Aorta (tissue), 5 donors: Measurements from ENCODE around the gene SPIRE1. TPM values are rescaled to one million over a fixed set of nuclear protein-coding genes. Genes with fewer than 3 reads are reported as not detected.

Experiments used
- ATAC-seq: fragments of 200-7000 bp; cut with Tn5 transposase; one replicate; pipeline ENCODE4 v1.9.1; 2022; ENCODE audit warnings: moderate library complexity; ENCODE audit not compliant: low FRiP score
- DNase-seq, 2 donors: peaks; one replicate each; pipeline ENCODE4 v3.0.0-alpha.2; 2020
- H3K27ac ChIP-seq, 2 donors: one replicate each; pipeline ENCODE4 v1.5.1; 2013; ENCODE audit warnings: low read length in 2 of 2, mild to moderate bottlenecking in 2 of 2, moderate library complexity in 2 of 2, control low read depth in 1 of 2, inconsistent platforms in 1 of 2, low read depth in 1 of 2
- H3K27me3 ChIP-seq, 2 donors: one replicate each; pipeline ENCODE4 v1.6.1; 2013; ENCODE audit warnings: control low read depth in 1 of 2, low read length in 1 of 2, mild to moderate bottlenecking in 1 of 2, moderate library complexity in 1 of 2; ENCODE audit not compliant: insufficient read depth in 2 of 2, control insufficient read depth in 1 of 2
- H3K36me3 ChIP-seq, 2 donors: one replicate each; pipeline ENCODE4 v1.6.1; 2013; ENCODE audit warnings: control low read depth in 1 of 2, low read length in 1 of 2, mild to moderate bottlenecking in 1 of 2; ENCODE audit not compliant: insufficient read depth in 2 of 2, control insufficient read depth in 1 of 2
- H3K4me1 ChIP-seq, 2 donors: one replicate each; pipeline ENCODE4 v1.6.1; 2013; ENCODE audit warnings: low read length in 2 of 2, control low read depth in 1 of 2, mild to moderate bottlenecking in 1 of 2, moderate library complexity in 1 of 2; ENCODE audit not compliant: insufficient read depth in 2 of 2, control insufficient read depth in 1 of 2
- H3K4me3 ChIP-seq, 2 donors: one replicate each; pipeline ENCODE4 v1.5.1; 2013; ENCODE audit warnings: low read length in 2 of 2, control low read depth in 1 of 2, mild to moderate bottlenecking in 1 of 2
- H3K9me3 ChIP-seq: one replicate; pipeline ENCODE4 v1.6.1; 2013; ENCODE audit warnings: mild to moderate bottlenecking, low read length; ENCODE audit not compliant: control insufficient read depth
- WGBS, 2 donors: extraction: QIAGEN DNeasy Blood & Tissue Kit; methylation state at CpG; one replicate each; pipeline ENCODE4 v1.1.7; 2013; 5-methylcytosine and 5-hydroxymethylcytosine counted together
- intact Hi-C, 2 donors: fragments of 100-400 bp; cut with DNase I; formaldehyde crosslinking; loops; one replicate each; pipeline versions ENCODE4 v1.14.2 to v1.15.0; 2022
- polyA plus RNA-seq, 2 donors: library from polyadenylated mRNA; stranded (reverse); fragments of 200-250 nt; gene quantifications; one replicate each; pipeline ENCODE4 v1.2.3, GENCODE V29; 2013
- total RNA-seq, 2 donors: library from RNA; stranded (reverse); fragmentation: NEBNext Ultra II Directional; extraction: Animal tissue kit (Norgen Biotek cat#: 25700); gene quantifications; one replicate each; pipeline ENCODE4 v1.2.1, GENCODE V29; 2021
- donor health status: healthy with polysubstance abuse.
- donor health status: Bipolar disorder and iron deficiency.
- donor health status: DM: no; HTN: no; CAD: no.
- donor health status: DM: no; HTN: no; CAD: no.
- donor health status: DM: yes; HTN: yes; CAD: no.

Gene SPIRE1
- total and polyA plus RNA-seq, 4 donors: 14.9 to 48.5 (median 28.2) TPM

- Histone ChIP-seq H3K36me3 (peaks cover 0 to 2% of the 10 kb centered on the region in 2 donors), H3K27me3 (no peaks in the 10 kb centered on the region), H3K27ac (no peak overlapping the region), H3K9me3 (no peaks in the 10 kb centered on the region), H3K4me1 (no peaks in the 10 kb centered on the region), H3K4me3 (no peak overlapping the region)
- 46 to 55% methylated on average over 7 of the region's 7 CpGs for WGBS, 2 donors
- DNase-seq (no peak), ATAC-seq (no peak)
- intact Hi-C loops: no loop called here
Observed at GRCh38 chr18:12470382-12471075, 187.4 kb downstream of the SPIRE1 start.

DNA sequence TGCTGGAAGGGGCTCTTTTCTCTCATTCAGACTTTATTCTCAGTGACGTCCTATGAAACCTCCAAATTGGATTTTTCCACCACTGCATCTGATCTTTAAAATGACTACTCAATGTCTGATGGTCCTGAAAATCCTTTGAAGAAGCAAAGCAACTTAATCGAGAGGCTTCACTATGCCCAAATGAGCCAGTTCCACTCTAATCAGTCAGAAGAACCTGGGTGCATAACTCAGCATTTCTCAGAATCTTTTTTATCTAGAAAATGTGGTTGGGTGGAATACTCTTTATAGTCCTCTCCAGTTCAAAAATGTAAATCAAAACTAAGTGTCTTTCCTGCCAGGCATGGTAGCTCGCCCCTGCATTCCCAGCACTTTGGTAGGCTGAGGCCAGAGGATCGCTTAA lies 189.5 kb downstream of the SPIRE1 start:
- intact Hi-C loops: no loop called here
- Histone ChIP-seq H3K27ac (no peak overlapping the region), H3K36me3 (peaks cover 0 to 4% of the 10 kb centered on the region in 2 donors), H3K27me3 (no peaks in the 10 kb centered on the region), H3K4me3 (no peak overlapping the region), H3K4me1 (no peaks in the 10 kb centered on the region), H3K9me3 (no peaks in the 10 kb centered on the region)
- 88 to 93% methylated on average over 4 of the region's 4 CpGs for WGBS, 2 donors
- ATAC-seq: no peak
- no peak for DNase-seq

DNA sequence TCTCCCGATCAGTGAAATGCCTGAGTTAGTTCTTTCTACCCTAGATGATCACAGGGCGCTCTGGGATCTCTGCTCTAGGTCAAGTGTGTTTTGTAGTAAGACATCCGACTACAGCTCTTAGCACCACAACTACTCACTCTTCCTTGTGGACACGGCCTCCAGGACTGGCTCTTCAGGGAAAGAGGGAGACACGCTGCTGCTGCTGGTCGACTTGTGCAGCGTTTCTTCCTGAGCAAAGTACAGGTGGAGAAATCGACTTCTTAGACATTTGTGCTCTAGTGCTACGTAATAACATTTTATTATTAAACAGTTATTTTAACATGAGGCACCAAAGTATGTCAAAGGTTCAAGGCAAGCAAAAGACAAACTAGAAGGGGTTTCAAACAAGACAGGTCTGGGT lies 193.2 kb downstream of the SPIRE1 start:
- Histone ChIP-seq H3K4me3 (no peak overlapping the region), H3K27me3 (no peaks in the 10 kb centered on the region), H3K9me3 (no peaks in the 10 kb centered on the region), H3K27ac (no peak overlapping the region), H3K36me3 (peaks cover 0 to 4% of the 10 kb centered on the region in 2 donors), H3K4me1 (no peaks in the 10 kb centered on the region)
- WGBS, 2 donors: 89% methylated on average over 9 of the region's 9 CpGs
- intact Hi-C loops: no loop called here
- ATAC-seq: no peak
- no peak for DNase-seq

DNA sequence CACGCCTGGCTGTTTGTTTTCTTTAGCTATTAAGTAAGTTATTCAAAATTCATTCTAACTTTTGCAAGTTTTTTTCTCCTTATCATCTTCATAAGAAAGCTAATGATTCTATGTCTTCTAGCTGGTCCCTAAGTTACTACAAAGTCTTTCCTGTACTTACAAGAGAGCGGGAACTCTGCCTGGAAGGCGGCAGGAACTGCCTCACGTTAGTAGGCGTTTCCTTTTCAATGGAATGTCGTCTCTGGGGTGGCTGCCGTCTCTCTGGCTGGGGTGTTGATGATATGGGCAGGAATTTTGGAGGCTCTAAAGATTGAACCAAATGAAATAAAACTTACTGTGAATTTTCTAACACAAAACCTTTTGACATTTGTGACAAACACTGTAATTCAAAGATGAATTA lies 194.7 kb downstream of the SPIRE1 start:
- DNase-seq: no peak
- Histone ChIP-seq H3K27me3 (no peaks in the 10 kb centered on the region), H3K27ac (no peak overlapping the region), H3K4me3 (no peak overlapping the region), H3K4me1 (no peaks in the 10 kb centered on the region), H3K9me3 (no peaks in the 10 kb centered on the region), H3K36me3 (peaks cover 0 to 3% of the 10 kb centered on the region in 2 donors)
- intact Hi-C loops: no loop called here
- WGBS, 2 donors: 46 to 51% methylated on average over 7 of the region's 7 CpGs
- ATAC-seq: no peak

GRCh38 chr18:12462242-12462641 lies 195.7 kb downstream of the SPIRE1 start:
- Histone ChIP-seq H3K36me3 (peaks cover 0 to 2% of the 10 kb centered on the region in 2 donors), H3K27ac (no peak overlapping the region), H3K9me3 (no peaks in the 10 kb centered on the region), H3K4me1 (no peaks in the 10 kb centered on the region), H3K27me3 (no peaks in the 10 kb centered on the region), H3K4me3 (no peak overlapping the region)
- DNase-seq (no peak), ATAC-seq (no peak)
- intact Hi-C loops: no loop called here
- 94 to 98% methylated on average over 2 of the region's 2 CpGs for WGBS, 2 donors

DNA sequence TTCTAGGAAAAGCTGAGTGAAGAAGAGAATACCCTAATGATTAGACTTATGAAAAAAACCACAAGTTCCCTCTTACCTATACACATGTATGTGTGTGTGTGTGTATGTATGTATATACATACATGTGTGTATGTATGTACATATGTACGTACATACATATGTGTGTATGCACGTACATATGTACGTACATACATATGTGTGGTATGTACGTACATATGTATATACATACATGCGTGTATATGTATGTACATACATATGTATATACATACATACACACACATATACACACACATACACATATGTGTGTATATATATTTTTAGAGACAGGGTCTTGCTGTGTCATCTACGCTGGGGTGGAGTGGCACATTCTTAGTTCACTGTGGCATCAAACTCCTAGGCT lies 196.6 kb downstream of the SPIRE1 start:
- no peaks in the 10 kb centered on the region for H3K4me1 ChIP-seq
- 68 to 82% methylated on average over 6 of the region's 6 CpGs for WGBS, 2 donors
- peaks cover 0 to 2% of the 10 kb centered on the region in 2 donors for H3K36me3 ChIP-seq
- H3K4me3 ChIP-seq: no peak overlapping the region
- DNase-seq: no peak
- ATAC-seq: no peak
- no peak overlapping the region for H3K27ac ChIP-seq
- intact Hi-C loops: no loop called here
- H3K9me3 ChIP-seq: no peaks in the 10 kb centered on the region
- no peaks in the 10 kb centered on the region for H3K27me3 ChIP-seq

DNA sequence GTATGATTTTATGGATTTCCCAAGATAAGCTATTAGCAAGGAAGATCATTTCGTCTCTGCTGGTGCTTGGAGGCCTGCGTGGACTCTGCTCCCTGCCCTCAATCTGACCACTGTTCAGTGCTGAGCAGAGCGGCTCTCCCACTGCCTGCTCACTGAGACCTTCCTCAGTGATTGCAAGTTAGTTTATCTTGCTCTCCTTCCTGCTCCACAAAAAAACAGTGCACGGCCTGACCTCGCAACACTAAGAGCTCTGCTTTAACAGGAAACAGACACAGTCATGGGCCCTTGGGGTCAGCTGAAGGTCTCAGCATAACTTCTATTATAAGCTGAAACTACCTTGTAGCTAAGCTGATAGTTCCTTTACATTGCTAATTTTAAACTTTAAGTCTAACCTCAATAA lies 197.0 kb downstream of the SPIRE1 start:
- no peak for DNase-seq
- H3K36me3 ChIP-seq: peaks cover 0 to 2% of the 10 kb centered on the region in 2 donors
- intact Hi-C loops: no loop called here
- no peak for ATAC-seq
- peak overlapping the region in 1 of 2 donors; percentile 17 for H3K27ac ChIP-seq
- no peaks in the 10 kb centered on the region for H3K4me1 ChIP-seq
- H3K4me3 ChIP-seq: no peak overlapping the region
- no peaks in the 10 kb centered on the region for H3K27me3 ChIP-seq
- 68 to 69% methylated on average over 5 of the region's 5 CpGs for WGBS, 2 donors
- no peaks in the 10 kb centered on the region for H3K9me3 ChIP-seq

DNA sequence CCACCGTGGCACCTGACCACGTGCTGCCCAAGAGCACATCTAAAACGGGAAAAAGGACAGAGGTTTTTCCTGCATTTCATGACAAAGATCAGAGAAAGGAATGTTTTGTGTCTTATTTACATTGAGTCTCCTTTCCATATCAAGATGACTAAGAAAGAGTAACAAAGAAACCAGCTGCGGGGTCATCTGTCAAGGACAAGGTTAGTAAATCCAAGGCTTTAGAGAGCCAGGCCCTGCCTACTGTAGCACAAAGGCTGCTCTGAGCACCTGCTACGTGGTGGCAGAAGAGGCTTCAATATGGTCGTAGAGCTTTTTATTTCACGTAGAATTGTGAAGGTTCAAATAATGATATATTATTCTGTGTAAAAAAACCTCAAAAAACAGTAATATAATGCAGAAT lies 199.1 kb downstream of the SPIRE1 start:
- DNase-seq (no peak), ATAC-seq (no peak)
- Histone ChIP-seq H3K4me1 (no peaks in the 10 kb centered on the region), H3K27me3 (no peaks in the 10 kb centered on the region), H3K36me3 (no peaks in the 10 kb centered on the region), H3K9me3 (no peaks in the 10 kb centered on the region), H3K27ac (no peak overlapping the region), H3K4me3 (no peak overlapping the region)
- 81 to 85% methylated on average over 7 of the region's 7 CpGs for WGBS, 2 donors
- intact Hi-C loops: no loop called here

DNA sequence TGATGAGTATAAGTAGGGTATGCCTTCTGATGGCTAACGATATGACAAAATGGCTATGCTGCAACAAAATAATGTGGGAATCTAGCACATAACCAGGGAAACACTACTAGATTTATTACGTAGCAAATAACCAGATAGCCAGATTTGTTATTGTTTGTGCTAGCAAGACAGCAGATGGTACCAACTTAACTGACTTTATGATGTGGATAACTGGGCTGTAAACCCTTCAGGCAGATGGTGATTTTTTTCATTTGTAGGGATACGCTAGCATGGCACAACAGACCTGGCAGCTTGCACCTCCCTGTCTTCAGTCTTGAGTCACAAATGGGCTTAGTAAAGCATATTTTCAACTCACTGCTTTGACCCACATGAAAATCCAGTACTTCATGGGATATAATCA lies 201.5 kb downstream of the SPIRE1 start:
- intact Hi-C loops: no loop called here
- Histone ChIP-seq H3K4me3 (no peak overlapping the region), H3K4me1 (no peaks in the 10 kb centered on the region), H3K36me3 (no peaks in the 10 kb centered on the region), H3K27ac (no peak overlapping the region), H3K9me3 (no peaks in the 10 kb centered on the region), H3K27me3 (no peaks in the 10 kb centered on the region)
- DNase-seq (no peak), ATAC-seq (no peak)
- WGBS, 2 donors: 96 to 98% methylated on average over 3 of the region's 3 CpGs
